Neural cell (in vitro differentiated cells): Measurements from ENCODE around the gene PRKD1. TPM values are rescaled to one million over a fixed set of nuclear protein-coding genes. Genes with fewer than 3 reads are reported as not detected.

Experiments
- H2AFZ ChIP-seq: fragments of 200-600, 300-800 bp; sonication (generic), shearing (Covaris generic); 2 replicates; pipeline ENCODE4 v1.6.0; 2014; ENCODE audit warnings: low read depth, mild to moderate bottlenecking, antibody characterized with exemption, low read length, moderate library complexity
- H3F3A ChIP-seq: fragments of 200-600 bp; shearing (Covaris generic); 2 replicates; pipeline ENCODE4 v1.6.1; 2016; ENCODE audit warnings: mild to moderate bottlenecking, moderate library complexity, mixed read lengths, antibody characterized with exemption, low read length; ENCODE audit not compliant: insufficient read depth, poor library complexity, severe bottlenecking
- H3K27ac ChIP-seq: fragments of 200-600, 300-800 bp; sonication (generic), shearing (Covaris generic); 2 replicates; pipeline ENCODE4 v1.5.1; 2014; ENCODE audit warnings: mild to moderate bottlenecking, low read length, moderate library complexity
- H3K27me3 ChIP-seq: fragments of 300-800, 200-600 bp; sonication (generic), shearing (Covaris generic); 2 replicates; pipeline ENCODE4 v1.6.0; 2014; ENCODE audit warnings: mild to moderate bottlenecking, low read depth, low read length, moderate library complexity; ENCODE audit not compliant: insufficient read depth
- H3K36me3 ChIP-seq: fragments of 300-800, 200-600 bp; sonication (generic), shearing (Covaris generic); 2 replicates; pipeline ENCODE4 v1.5.1; 2014; ENCODE audit warnings: mild to moderate bottlenecking, antibody characterized with exemption, low read length, moderate library complexity; ENCODE audit not compliant: insufficient read depth
- H3K4me2 ChIP-seq: fragments of 300-800, 200-600 bp; sonication (generic), shearing (Covaris generic); 2 replicates; pipeline ENCODE4 v1.6.0; 2014; ENCODE audit warnings: mild to moderate bottlenecking, low read length
- H3K4me3 ChIP-seq: fragments of 300-800, 200-600 bp; sonication (generic), shearing (Covaris generic); 2 replicates; pipeline ENCODE4 v1.5.1; 2014; ENCODE audit warnings: mild to moderate bottlenecking, low read length, moderate library complexity
- H3K79me2 ChIP-seq: fragments of 200-600 bp; shearing (Covaris generic); replicated peaks from 2 replicates; pipeline ENCODE4 v1.6.0; 2014; ENCODE audit warnings: mild to moderate bottlenecking, low read length, moderate library complexity; ENCODE audit not compliant: insufficient read depth
- H3K9ac ChIP-seq: fragments of 300-800, 200-600 bp; sonication (generic), shearing (Covaris generic); 2 replicates; pipeline ENCODE4 v1.6.1; 2016; ENCODE audit warnings: mild to moderate bottlenecking, low read length, mixed read lengths
- H3K9me2 ChIP-seq: fragments of 200-600 bp; shearing (Covaris generic); 2 replicates; pipeline ENCODE4 v1.6.1; 2016; ENCODE audit warnings: mild to moderate bottlenecking, low read length, mixed read lengths; ENCODE audit not compliant: insufficient read depth
- H3K9me3 ChIP-seq: fragments of 200-600, 300-800 bp; sonication (generic), shearing (Covaris generic); 2 replicates; pipeline ENCODE4 v1.6.1; 2016; ENCODE audit warnings: mild to moderate bottlenecking, mixed run types, low read length, moderate library complexity, mixed read lengths
- H4K20me1 ChIP-seq: fragments of 200-600 bp; shearing (Covaris generic); 2 replicates; pipeline ENCODE4 v1.6.1; 2016; ENCODE audit warnings: mild to moderate bottlenecking, mixed run types; ENCODE audit not compliant: insufficient read depth
- CTCF ChIP-seq: fragments of 450-650 bp; IDR thresholded peaks from 2 replicates; pipeline ENCODE4 v1.5.1; 2014; ENCODE audit warnings: antibody characterized with exemption, mild to moderate bottlenecking, moderate library complexity; ENCODE audit not compliant: poor library complexity, severe bottlenecking
- EP300 ChIP-seq: fragments of 450-650 bp; conservative IDR thresholded peaks from 2 replicates; pipeline ENCODE4 v1.6.1; 2014; ENCODE audit warnings: antibody characterized with exemption, mild to moderate bottlenecking, moderate library complexity; ENCODE audit not compliant: poor library complexity, severe bottlenecking
- EZH2 ChIP-seq: fragments of 200-600, 300-800 bp; shearing (Covaris generic), sonication (generic); IDR thresholded peaks from 2 replicates; pipeline ENCODE4 v1.6.1; 2014; ENCODE audit warnings: antibody characterized with exemption, low read length, borderline replicate concordance, mild to moderate bottlenecking; ENCODE audit not compliant: insufficient read depth, poor library complexity, severe bottlenecking
- MXI1 ChIP-seq: fragments of 450-650 bp; conservative IDR thresholded peaks from 2 replicates; pipeline ENCODE4 v1.6.1; 2014; ENCODE audit warnings: antibody characterized with exemption, mild to moderate bottlenecking; ENCODE audit not compliant: poor library complexity, severe bottlenecking
- POLR2AphosphoS5 ChIP-seq: IDR thresholded peaks from 2 replicates; pipeline ENCODE4 v1.6.1; 2012
- RAD21 ChIP-seq: fragments of 450-650 bp; conservative IDR thresholded peaks from 2 replicates; pipeline ENCODE4 v1.6.1; 2014; ENCODE audit warnings: antibody characterized with exemption, mild to moderate bottlenecking, moderate library complexity
- REST ChIP-seq: IDR thresholded peaks from 2 replicates; pipeline ENCODE4 v1.6.1; 2012; ENCODE audit warnings: borderline replicate concordance
- SMC3 ChIP-seq: fragments of 450-650 bp; conservative IDR thresholded peaks from 2 replicates; pipeline ENCODE4 v1.6.1; 2014; ENCODE audit warnings: antibody characterized with exemption, mild to moderate bottlenecking, moderate library complexity; ENCODE audit not compliant: poor library complexity
- TAF1 ChIP-seq: IDR thresholded peaks from 2 replicates; pipeline ENCODE4 v1.6.1; 2012; ENCODE audit warnings: low read depth
- polyA plus RNA-seq: library from polyadenylated mRNA; depleted of rRNA; stranded (reverse); fragments of >200 nt; gene quantifications from 2 replicates; pipeline ENCODE4 v1.2.3, GENCODE V29; 2014

The PRKD1 gene
- polyA plus RNA-seq, 1 donor from 2014 or later, result 9.6 TPM

- TF ChIP-seq TAF1 (no peak), SMC3 (no peak), MXI1 (no peak), RAD21 (no peak), CTCF (no peak)
Measured at GRCh38 chr14:29829851-29830250, 97.8 kb downstream of the PRKD1 start.

GRCh38 chr14:29823816-29824215 is 103.8 kb downstream of the PRKD1 start:
- Histone ChIP-seq H3K9me3 (no peaks in the 10 kb centered on the region), H3K4me3 (no peak overlapping the region), H3K79me2 (peaks cover 7% of the 10 kb centered on the region), H3K4me2 (no peak overlapping the region), H3F3A (no peaks in the 10 kb centered on the region), H3K9me2 (no peaks in the 10 kb centered on the region), H4K20me1 (no peaks in the 10 kb centered on the region), H3K27me3 (no peaks in the 10 kb centered on the region), H3K9ac (no peak overlapping the region), H3K36me3 (no peaks in the 10 kb centered on the region), H2AFZ (no peak overlapping the region), H3K27ac (no peak overlapping the region)
- TF ChIP-seq REST (no peak), TAF1 (no peak), MXI1 (no peak), POLR2AphosphoS5 (no peak), SMC3 (no peak), EP300 (no peak), RAD21 (no peak), EZH2 (no peak), CTCF (no peak)

More at GRCh38 chr14:29829851-29830250, 97.8 kb downstream of the PRKD1 start:
- Histone ChIP-seq H3K9me2 (no peaks in the 10 kb centered on the region), H3K36me3 (no peaks in the 10 kb centered on the region), H4K20me1 (no peaks in the 10 kb centered on the region), H3K9ac (no peak overlapping the region), H2AFZ (no peak overlapping the region), H3K4me2 (no peak overlapping the region), H3K9me3 (no peaks in the 10 kb centered on the region), H3K27me3 (no peaks in the 10 kb centered on the region), H3K4me3 (no peak overlapping the region), H3K79me2 (peaks cover 1% of the 10 kb centered on the region), H3F3A (no peaks in the 10 kb centered on the region), H3K27ac (no peak overlapping the region)
